ENCODE measurements around the gene DGKA.

- TF ChIP-seq CTCF (IDR thresholded peaks at IDR 0.05) (no peak), POLR2A (IDR thresholded peaks at IDR 0.05) (no peak), EP300 (IDR thresholded peaks at IDR 0.05) (no peak)
These were observed 21.5 kb upstream of the DGKA start for GRCh38 chr12:55909513-55909884.

All from gastroesophageal sphincter (tissue), 3 donors.